Measurements from ENCODE around the gene TBC1D22A. TPM values are rescaled to one million over a fixed set of nuclear protein-coding genes. Genes with fewer than 3 reads are reported as not detected.

Gene TBC1D22A
- total RNA-seq, 1 donor from 2014 or later = 24.2 TPM

GRCh38 chr22:46979506-46979905, 217.1 kb downstream of the TBC1D22A start:
- no peaks in the 10 kb centered on the region for H3K27me3 Mint-ChIP-seq (ENCODE audit: low read depth, unreplicated experiment)
- no peak overlapping the region for H3K4me3 Mint-ChIP-seq (ENCODE audit: unreplicated experiment)
- Histone ChIP-seq H3K4me2 (ENCODE audit: low read length) (no peak overlapping the region), H3K79me2 (ENCODE audit: insufficient read depth, low read length) (no peaks in the 10 kb centered on the region), H3K36me3 (ENCODE audit: insufficient read depth, low read length) (peaks cover 3% of the 10 kb centered on the region), H4K20me1 (ENCODE audit: insufficient read depth, low read length) (no peaks in the 10 kb centered on the region), H2AFZ (ENCODE audit: low read depth, low read length) (no peak overlapping the region), H3K27ac (ENCODE audit: low read depth, low read length) (no peak overlapping the region), H3K9ac (ENCODE audit: low read length) (no peak overlapping the region), H3K27me3 (ENCODE audit: insufficient read depth, low read length) (no peaks in the 10 kb centered on the region), H3K9me3 (ENCODE audit: insufficient read depth, low read depth, low read length) (no peaks in the 10 kb centered on the region), H3K4me3 (ENCODE audit: insufficient read depth, low read depth, low read length) (no peak overlapping the region), H3K4me1 (ENCODE audit: insufficient read depth, low read length) (peaks cover 3% of the 10 kb centered on the region)
- no peak overlapping the region for H3K27ac Mint-ChIP-seq (ENCODE audit: unreplicated experiment)
- H3K9me3 Mint-ChIP-seq (ENCODE audit: unreplicated experiment) = peaks cover 5% of the 10 kb centered on the region
- no peak for FAIRE-seq
- no peak for DNase-seq (ENCODE audit: low read depth)
- H3K36me3 Mint-ChIP-seq (ENCODE audit: low read depth, unreplicated experiment) = peaks cover 34% of the 10 kb centered on the region
- no peak for TF ChIP-seq EZH2 (IDR thresholded peaks at IDR 0.05; ENCODE audit: insufficient read depth, low read length)
- TF ChIP-seq, protein P1, sequence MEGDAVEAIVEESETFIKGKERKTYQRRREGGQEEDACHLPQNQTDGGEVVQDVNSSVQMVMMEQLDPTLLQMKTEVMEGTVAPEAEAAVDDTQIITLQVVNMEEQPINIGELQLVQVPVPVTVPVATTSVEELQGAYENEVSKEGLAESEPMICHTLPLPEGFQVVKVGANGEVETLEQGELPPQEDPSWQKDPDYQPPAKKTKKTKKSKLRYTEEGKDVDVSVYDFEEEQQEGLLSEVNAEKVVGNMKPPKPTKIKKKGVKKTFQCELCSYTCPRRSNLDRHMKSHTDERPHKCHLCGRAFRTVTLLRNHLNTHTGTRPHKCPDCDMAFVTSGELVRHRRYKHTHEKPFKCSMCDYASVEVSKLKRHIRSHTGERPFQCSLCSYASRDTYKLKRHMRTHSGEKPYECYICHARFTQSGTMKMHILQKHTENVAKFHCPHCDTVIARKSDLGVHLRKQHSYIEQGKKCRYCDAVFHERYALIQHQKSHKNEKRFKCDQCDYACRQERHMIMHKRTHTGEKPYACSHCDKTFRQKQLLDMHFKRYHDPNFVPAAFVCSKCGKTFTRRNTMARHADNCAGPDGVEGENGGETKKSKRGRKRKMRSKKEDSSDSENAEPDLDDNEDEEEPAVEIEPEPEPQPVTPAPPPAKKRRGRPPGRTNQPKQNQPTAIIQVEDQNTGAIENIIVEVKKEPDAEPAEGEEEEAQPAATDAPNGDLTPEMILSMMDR (IDR thresholded peaks at IDR 0.05; ENCODE audit: insufficient read depth, low read depth, low read length) = no peak
- peaks cover 2% of the 10 kb centered on the region for H3K4me1 Mint-ChIP-seq (ENCODE audit: low read depth, unreplicated experiment)

DNA sequence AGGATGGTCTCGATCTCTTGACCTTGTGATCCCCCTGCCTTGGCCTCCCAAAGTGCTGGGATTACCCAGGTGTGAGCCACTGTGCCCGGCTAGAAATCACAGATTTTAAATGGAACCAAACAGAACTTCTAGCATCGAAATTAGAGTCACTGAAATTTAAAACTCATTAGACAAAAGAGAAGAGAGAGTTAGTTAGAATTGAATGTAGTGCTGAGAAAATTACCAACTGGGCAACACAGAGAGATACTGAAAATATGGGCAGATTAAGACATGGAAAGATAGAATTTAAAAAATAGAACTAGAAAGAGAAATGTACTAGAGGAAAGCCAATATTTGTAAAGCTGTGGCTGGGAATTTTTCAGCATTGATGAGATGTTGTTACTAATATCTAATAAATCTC, 217.9 kb downstream of the TBC1D22A start:
- no peak for FAIRE-seq
- no peaks in the 10 kb centered on the region for H3K79me2 ChIP-seq (ENCODE audit: insufficient read depth, low read length)

DNA sequence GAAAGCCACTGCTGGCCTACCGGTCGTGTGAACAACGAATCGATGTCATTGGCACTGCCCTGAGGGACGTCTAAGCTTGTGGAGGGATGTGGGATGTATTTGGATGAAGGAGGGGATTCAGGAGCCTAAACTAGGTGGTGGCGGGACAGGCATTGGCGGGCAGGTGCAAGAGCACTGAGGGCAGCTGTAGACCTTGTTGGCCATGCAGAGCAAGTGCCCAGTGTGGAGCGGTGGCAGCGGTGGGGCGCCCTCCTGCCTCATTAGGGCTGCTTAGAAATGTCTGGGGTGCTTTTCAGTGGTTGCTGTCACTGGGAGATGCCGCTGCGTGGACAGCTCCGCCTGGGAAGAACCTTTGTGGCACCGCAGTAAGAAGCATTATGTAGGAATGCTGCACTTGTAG, 220.2 kb downstream of the TBC1D22A start:
- Mint-ChIP-seq H3K4me3 (ENCODE audit: unreplicated experiment) (no peak overlapping the region), H3K27ac (ENCODE audit: unreplicated experiment) (no peak overlapping the region), H3K9me3 (ENCODE audit: unreplicated experiment) (peaks cover 5% of the 10 kb centered on the region), H3K27me3 (ENCODE audit: low read depth, unreplicated experiment) (no peaks in the 10 kb centered on the region), H3K4me1 (ENCODE audit: low read depth, unreplicated experiment) (peaks cover 10% of the 10 kb centered on the region), H3K36me3 (ENCODE audit: low read depth, unreplicated experiment) (peaks cover 18% of the 10 kb centered on the region)
- TF ChIP-seq, protein P1 (IDR thresholded peaks at IDR 0.05; ENCODE audit: insufficient read depth, low read depth, low read length) = no peak
- TF ChIP-seq EZH2 (IDR thresholded peaks at IDR 0.05; ENCODE audit: insufficient read depth, low read length) = no peak
- no peak overlapping the region for H3K4me3 ChIP-seq (ENCODE audit: insufficient read depth, low read depth, low read length)
- H3K4me1 ChIP-seq (ENCODE audit: insufficient read depth, low read length) = peaks cover 10% of the 10 kb centered on the region
- H3K9ac ChIP-seq (ENCODE audit: low read length) = no peak overlapping the region
- no peak overlapping the region for H2AFZ ChIP-seq (ENCODE audit: low read depth, low read length)
- no peaks in the 10 kb centered on the region for H3K79me2 ChIP-seq (ENCODE audit: insufficient read depth, low read length)
- no peak overlapping the region for H3K4me2 ChIP-seq (ENCODE audit: low read length)
- no peaks in the 10 kb centered on the region for H3K27me3 ChIP-seq (ENCODE audit: insufficient read depth, low read length)
- FAIRE-seq (no peak), DNase-seq (ENCODE audit: low read depth) (no peak)
- no peaks in the 10 kb centered on the region for H3K9me3 ChIP-seq (ENCODE audit: insufficient read depth, low read depth, low read length)
- peaks cover 3% of the 10 kb centered on the region for H3K36me3 ChIP-seq (ENCODE audit: insufficient read depth, low read length)
- no peak overlapping the region for H3K27ac ChIP-seq (ENCODE audit: low read depth, low read length)
- peaks cover 5% of the 10 kb centered on the region for H4K20me1 ChIP-seq (ENCODE audit: insufficient read depth, low read length)

More for the DNA sequence above, 217.9 kb downstream of the TBC1D22A start:
- Histone ChIP-seq H3K27ac (ENCODE audit: low read depth, low read length) (no peak overlapping the region), H3K9me3 (ENCODE audit: insufficient read depth, low read depth, low read length) (no peaks in the 10 kb centered on the region), H3K4me3 (ENCODE audit: insufficient read depth, low read depth, low read length) (no peak overlapping the region), H3K4me2 (ENCODE audit: low read length) (no peak overlapping the region), H3K4me1 (ENCODE audit: insufficient read depth, low read length) (peaks cover 10% of the 10 kb centered on the region), H3K27me3 (ENCODE audit: insufficient read depth, low read length) (no peaks in the 10 kb centered on the region), H2AFZ (ENCODE audit: low read depth, low read length) (no peak overlapping the region), H3K36me3 (ENCODE audit: insufficient read depth, low read length) (peaks cover 3% of the 10 kb centered on the region), H3K9ac (ENCODE audit: low read length) (no peak overlapping the region), H4K20me1 (ENCODE audit: insufficient read depth, low read length) (peaks cover 5% of the 10 kb centered on the region)
- H3K4me1 Mint-ChIP-seq (ENCODE audit: low read depth, unreplicated experiment) = peaks cover 8% of the 10 kb centered on the region
- H3K4me3 Mint-ChIP-seq (ENCODE audit: unreplicated experiment) = no peak overlapping the region
- no peak overlapping the region for H3K27ac Mint-ChIP-seq (ENCODE audit: unreplicated experiment)
- peaks cover 28% of the 10 kb centered on the region for H3K36me3 Mint-ChIP-seq (ENCODE audit: low read depth, unreplicated experiment)
- peaks cover 5% of the 10 kb centered on the region for H3K9me3 Mint-ChIP-seq (ENCODE audit: unreplicated experiment)
- TF ChIP-seq, protein P1 (IDR thresholded peaks at IDR 0.05; ENCODE audit: insufficient read depth, low read depth, low read length) = no peak
- TF ChIP-seq EZH2 (IDR thresholded peaks at IDR 0.05; ENCODE audit: insufficient read depth, low read length) = no peak
- H3K27me3 Mint-ChIP-seq (ENCODE audit: low read depth, unreplicated experiment) = no peaks in the 10 kb centered on the region
- no peak for DNase-seq (ENCODE audit: low read depth)

Measured in astrocyte (in vitro differentiated cells and primary cell).